Neural progenitor cell (in vitro differentiated cells): ENCODE data around the gene VEZF1.

Source experiments
- CTCF ChIP-seq: fragments of 200-600 bp; sonication (generic); IDR thresholded peaks from 2 replicates; pipeline ENCODE4 v1.5.1; 2017; ENCODE audit warnings: antibody characterized with exemption, mild to moderate bottlenecking
- EZH2 ChIP-seq: fragments of 200-600 bp; sonication (generic); IDR thresholded peaks from 2 replicates; pipeline ENCODE4 v1.6.1; 2017; ENCODE audit warnings: antibody characterized with exemption, mild to moderate bottlenecking, moderate library complexity
- EZH2phosphoT487 ChIP-seq: fragments of 200-600 bp; sonication (generic); IDR thresholded peaks from 2 replicates; pipeline ENCODE4 v1.6.1; 2017; ENCODE audit warnings: antibody characterized with exemption

- TF ChIP-seq CTCF = no peak
- no peak for TF ChIP-seq EZH2
- TF ChIP-seq EZH2phosphoT487 = no peak
These were observed 31.5 kb upstream of the VEZF1 start for GRCh38 chr17:58019521-58019920.
